ENCODE measurements around the gene COL8A1. TPM values are rescaled to one million over a fixed set of nuclear protein-coding genes. Genes with fewer than 3 reads are reported as not detected.

The COL8A1 gene
- total RNA-seq, 1 experiment from 2014 or later, result 0.87 TPM

DNA sequence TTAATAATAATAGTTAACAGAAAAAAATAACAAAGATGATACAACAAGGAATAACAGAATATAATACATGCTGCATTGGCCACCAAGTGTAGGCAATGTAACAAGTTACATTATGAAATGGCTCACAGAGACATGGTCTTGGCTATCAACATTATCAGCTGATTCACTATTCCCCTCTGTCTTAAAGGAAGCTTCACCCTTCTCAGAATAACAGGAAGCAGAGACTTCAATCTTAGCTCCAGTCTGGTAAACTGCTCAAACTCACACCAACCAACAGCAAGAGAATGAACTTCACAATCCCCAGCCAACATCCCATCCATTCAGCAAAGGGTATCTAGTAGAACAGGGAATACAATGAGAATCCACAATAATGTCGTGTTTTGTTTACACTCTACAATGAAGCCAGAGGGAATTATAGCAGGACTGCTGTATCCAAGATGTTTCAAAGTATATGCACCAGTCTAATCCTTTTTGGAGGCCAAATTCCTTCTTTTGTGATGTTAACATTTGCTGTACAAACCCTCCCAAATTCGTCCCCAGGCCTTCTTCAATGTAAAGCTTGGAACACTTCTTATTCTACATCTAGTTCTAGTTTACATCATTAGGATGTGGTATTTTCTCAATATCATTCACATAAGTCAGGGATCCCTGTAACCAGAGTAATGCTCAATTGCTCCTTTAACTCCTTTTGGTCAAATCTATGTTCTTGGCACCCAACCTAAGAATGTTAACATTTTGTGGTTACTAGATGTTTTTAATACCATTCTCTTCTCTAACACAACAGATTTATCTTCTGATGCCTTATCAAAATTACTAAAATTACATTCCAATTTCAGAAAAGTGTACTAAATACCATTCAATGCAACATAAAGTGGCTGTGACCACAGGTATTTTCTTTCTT is 126.9 kb downstream of the COL8A1 start (continued):
- TF ChIP-seq AFF4 (CRISPR knock-in tag; IDR thresholded peaks at IDR 0.05; ENCODE audit: borderline replicate concordance), result no peak

DNA sequence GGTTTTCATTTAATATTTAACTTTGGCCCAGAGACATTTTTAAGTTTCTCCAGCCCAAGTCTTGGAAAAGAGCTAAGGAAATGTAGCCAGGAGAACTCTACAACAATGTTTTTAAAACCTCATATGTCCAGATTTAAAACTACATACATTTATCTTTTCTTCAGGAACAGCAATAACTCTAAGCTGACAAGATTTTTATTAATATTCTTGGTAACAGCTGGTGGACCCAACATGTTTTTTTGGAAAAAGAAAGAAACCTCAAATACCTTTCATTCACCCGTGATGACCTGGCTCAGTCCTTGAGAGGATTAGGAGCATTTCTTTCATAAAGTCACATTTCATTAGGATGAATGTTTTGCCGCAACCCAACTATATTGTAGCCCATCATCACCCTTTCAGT is 128.9 kb downstream of the COL8A1 start:
- ChIA-PET CTCF (no interaction called here), POLR2A (no interaction called here)
- no peaks in the 10 kb centered on the region for H3K27me3 Mint-ChIP-seq (ENCODE audit: low read depth)
- ATAC-seq (no peak), DNase-seq (ENCODE audit: low spot score) (no peak)
- no peaks in the 10 kb centered on the region for H3K9me3 Mint-ChIP-seq
- no peak overlapping the region for H3K4me3 Mint-ChIP-seq
- no peak for TF ChIP-seq EMX1 (CRISPR knock-in tag; IDR thresholded peaks at IDR 0.05)
- H3K36me3 Mint-ChIP-seq, result no peaks in the 10 kb centered on the region
- H3K27ac Mint-ChIP-seq, result no peak overlapping the region
- peaks cover 17% of the 10 kb centered on the region for H3K4me1 Mint-ChIP-seq

DNA sequence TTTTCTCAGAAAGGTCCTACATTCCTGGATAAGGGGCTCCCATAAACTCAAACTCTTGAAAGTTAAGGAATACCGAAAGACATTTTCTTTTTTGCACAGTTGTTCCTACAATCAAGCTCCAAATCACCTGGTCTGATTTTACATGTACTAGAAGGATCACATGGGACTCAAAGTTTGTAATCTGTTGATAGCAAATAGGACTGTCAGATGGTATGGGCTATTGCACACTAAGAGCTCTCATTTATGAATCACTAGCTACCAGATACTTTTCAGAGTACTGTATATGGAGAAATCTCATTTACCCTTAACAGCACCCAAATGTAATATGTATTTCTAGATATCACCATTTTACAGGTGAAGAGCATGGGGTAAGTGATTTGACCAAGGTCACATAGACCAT is 129.7 kb downstream of the COL8A1 start:
- Mint-ChIP-seq H3K4me1 (peaks cover 16% of the 10 kb centered on the region), H3K9me3 (no peaks in the 10 kb centered on the region), H3K4me3 (no peak overlapping the region), H3K36me3 (no peaks in the 10 kb centered on the region), H3K27me3 (ENCODE audit: low read depth) (no peaks in the 10 kb centered on the region), H3K27ac (no peak overlapping the region)
- no peak for ATAC-seq
- no peak for DNase-seq (ENCODE audit: low spot score)
- ChIA-PET POLR2A (no interaction called here), CTCF (no interaction called here)
- TF ChIP-seq, protein P1, sequence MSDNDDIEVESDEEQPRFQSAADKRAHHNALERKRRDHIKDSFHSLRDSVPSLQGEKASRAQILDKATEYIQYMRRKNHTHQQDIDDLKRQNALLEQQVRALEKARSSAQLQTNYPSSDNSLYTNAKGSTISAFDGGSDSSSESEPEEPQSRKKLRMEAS (CRISPR knock-in tag; IDR thresholded peaks at IDR 0.05), result no peak
- TF ChIP-seq NR3C1 (CRISPR knock-in tag; conservative IDR thresholded peaks at IDR 0.05; ENCODE audit: low read depth), result no peak
- TF ChIP-seq JUN (CRISPR knock-in tag; IDR thresholded peaks at IDR 0.05), result no peak
- no peak for TF ChIP-seq FOXP4 (CRISPR knock-in tag; IDR thresholded peaks at IDR 0.05)
- no peak for TF ChIP-seq IRF2 (CRISPR knock-in tag; IDR thresholded peaks at IDR 0.05; ENCODE audit: borderline replicate concordance, low read depth)
- no peak for TF ChIP-seq NFE2L1 (CRISPR knock-in tag; IDR thresholded peaks at IDR 0.05)
- no peak for TF ChIP-seq HMGA2 (CRISPR knock-in tag; IDR thresholded peaks at IDR 0.05)
- TF ChIP-seq, protein P2, sequence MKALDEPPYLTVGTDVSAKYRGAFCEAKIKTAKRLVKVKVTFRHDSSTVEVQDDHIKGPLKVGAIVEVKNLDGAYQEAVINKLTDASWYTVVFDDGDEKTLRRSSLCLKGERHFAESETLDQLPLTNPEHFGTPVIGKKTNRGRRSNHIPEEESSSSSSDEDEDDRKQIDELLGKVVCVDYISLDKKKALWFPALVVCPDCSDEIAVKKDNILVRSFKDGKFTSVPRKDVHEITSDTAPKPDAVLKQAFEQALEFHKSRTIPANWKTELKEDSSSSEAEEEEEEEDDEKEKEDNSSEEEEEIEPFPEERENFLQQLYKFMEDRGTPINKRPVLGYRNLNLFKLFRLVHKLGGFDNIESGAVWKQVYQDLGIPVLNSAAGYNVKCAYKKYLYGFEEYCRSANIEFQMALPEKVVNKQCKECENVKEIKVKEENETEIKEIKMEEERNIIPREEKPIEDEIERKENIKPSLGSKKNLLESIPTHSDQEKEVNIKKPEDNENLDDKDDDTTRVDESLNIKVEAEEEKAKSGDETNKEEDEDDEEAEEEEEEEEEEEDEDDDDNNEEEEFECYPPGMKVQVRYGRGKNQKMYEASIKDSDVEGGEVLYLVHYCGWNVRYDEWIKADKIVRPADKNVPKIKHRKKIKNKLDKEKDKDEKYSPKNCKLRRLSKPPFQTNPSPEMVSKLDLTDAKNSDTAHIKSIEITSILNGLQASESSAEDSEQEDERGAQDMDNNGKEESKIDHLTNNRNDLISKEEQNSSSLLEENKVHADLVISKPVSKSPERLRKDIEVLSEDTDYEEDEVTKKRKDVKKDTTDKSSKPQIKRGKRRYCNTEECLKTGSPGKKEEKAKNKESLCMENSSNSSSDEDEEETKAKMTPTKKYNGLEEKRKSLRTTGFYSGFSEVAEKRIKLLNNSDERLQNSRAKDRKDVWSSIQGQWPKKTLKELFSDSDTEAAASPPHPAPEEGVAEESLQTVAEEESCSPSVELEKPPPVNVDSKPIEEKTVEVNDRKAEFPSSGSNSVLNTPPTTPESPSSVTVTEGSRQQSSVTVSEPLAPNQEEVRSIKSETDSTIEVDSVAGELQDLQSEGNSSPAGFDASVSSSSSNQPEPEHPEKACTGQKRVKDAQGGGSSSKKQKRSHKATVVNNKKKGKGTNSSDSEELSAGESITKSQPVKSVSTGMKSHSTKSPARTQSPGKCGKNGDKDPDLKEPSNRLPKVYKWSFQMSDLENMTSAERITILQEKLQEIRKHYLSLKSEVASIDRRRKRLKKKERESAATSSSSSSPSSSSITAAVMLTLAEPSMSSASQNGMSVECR (CRISPR knock-in tag; IDR thresholded peaks at IDR 0.05; ENCODE audit: borderline replicate concordance), result no peak

Measured in WTC11 (cell line).